Panc1 (cell line): ENCODE data around the gene SLC16A8.

ENCODE experiments used
- SIN3A ChIP-seq: IDR thresholded peaks from 2 replicates; pipeline ENCODE4 v1.6.1; 2012; ENCODE audit warnings: low read depth, mild to moderate bottlenecking, low read length, moderate library complexity, borderline replicate concordance; ENCODE audit not compliant: insufficient read depth
- TF ChIP-seq, protein P1 (sequence below): fragments of 450-650 bp; IDR thresholded peaks from 2 replicates; pipeline ENCODE4 v1.5.1; 2017; ENCODE audit warnings: mild to moderate bottlenecking

DNA sequence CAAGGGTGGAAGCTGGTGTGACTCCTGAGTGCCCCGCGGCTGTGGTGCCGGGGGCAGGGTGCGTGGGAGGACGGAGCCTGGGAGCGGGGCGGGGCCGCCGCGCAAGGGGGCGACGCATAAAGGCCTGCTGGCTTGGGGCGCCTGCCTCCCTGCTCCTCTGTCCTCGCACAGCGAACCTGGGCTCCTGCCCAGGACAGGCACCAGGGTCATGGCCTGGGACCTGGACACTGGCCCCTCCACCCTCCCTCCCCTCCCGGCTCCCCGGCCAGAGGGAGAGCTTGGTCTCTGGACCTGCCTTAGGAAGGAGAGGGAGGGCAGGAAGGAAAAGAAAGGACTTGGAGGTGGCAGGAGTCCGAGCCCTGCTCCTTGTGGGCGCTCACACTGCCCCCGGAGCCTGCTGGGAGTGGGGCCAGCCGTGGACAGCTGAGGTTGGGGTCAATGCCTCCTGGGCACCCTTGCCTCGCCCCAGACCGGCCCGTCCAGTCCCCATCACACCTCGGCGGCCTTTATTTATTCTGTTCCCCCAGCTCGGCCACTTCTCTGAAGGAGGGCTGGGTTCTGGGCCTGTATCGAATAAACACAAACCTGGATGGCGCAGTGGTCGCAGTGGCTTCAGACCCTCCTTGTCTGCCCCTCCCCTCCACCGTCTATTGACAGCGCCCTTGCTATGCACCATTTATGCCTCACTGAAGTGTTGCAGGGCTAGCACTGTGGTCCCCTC lies 8.7 kb downstream of the SLC16A8 start:
- TF ChIP-seq, protein P1, sequence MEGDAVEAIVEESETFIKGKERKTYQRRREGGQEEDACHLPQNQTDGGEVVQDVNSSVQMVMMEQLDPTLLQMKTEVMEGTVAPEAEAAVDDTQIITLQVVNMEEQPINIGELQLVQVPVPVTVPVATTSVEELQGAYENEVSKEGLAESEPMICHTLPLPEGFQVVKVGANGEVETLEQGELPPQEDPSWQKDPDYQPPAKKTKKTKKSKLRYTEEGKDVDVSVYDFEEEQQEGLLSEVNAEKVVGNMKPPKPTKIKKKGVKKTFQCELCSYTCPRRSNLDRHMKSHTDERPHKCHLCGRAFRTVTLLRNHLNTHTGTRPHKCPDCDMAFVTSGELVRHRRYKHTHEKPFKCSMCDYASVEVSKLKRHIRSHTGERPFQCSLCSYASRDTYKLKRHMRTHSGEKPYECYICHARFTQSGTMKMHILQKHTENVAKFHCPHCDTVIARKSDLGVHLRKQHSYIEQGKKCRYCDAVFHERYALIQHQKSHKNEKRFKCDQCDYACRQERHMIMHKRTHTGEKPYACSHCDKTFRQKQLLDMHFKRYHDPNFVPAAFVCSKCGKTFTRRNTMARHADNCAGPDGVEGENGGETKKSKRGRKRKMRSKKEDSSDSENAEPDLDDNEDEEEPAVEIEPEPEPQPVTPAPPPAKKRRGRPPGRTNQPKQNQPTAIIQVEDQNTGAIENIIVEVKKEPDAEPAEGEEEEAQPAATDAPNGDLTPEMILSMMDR, result no peak
- no peak for TF ChIP-seq SIN3A
